Chondrocyte (in vitro differentiated cells): ENCODE data around the gene ZNF429. TPM values are rescaled to one million over a fixed set of nuclear protein-coding genes. Genes with fewer than 3 reads are reported as not detected.
"Not testable (repeated sequence)": the region's sequence is repeated elsewhere in the genome, so short reads cannot be mapped to it uniquely, and the experiment has no call there.

Experiments
- DNase-seq: peaks from one replicate; pipeline ENCODE4 v3.0.0; 2021; ENCODE audit warnings: mixed read lengths, low spot score
- H3K27ac Mint-ChIP-seq: one replicate; pipeline ENCODE4 v1.8.0; 2021; ENCODE audit warnings: mild to moderate bottlenecking, moderate library complexity, mixed read lengths; ENCODE audit not compliant: unreplicated experiment
- H3K27me3 Mint-ChIP-seq: 2 replicates; pipeline ENCODE4 v1.8.0; 2021; ENCODE audit warnings: low read depth, mixed read lengths
- H3K36me3 Mint-ChIP-seq: 2 replicates; pipeline ENCODE4 v1.8.0; 2021; ENCODE audit warnings: low read depth, mixed read lengths
- H3K4me1 Mint-ChIP-seq: 2 replicates; pipeline ENCODE4 v1.8.0; 2021; ENCODE audit warnings: low read depth, mild to moderate bottlenecking, mixed read lengths
- H3K4me3 Mint-ChIP-seq: one replicate; pipeline ENCODE4 v1.8.0; 2021; ENCODE audit warnings: mild to moderate bottlenecking, moderate library complexity, mixed read lengths; ENCODE audit not compliant: unreplicated experiment
- H3K9me3 Mint-ChIP-seq: 2 replicates; pipeline ENCODE4 v1.8.0; 2021; ENCODE audit warnings: low read depth, mixed read lengths
- total RNA-seq: library from RNA; stranded (reverse); gene quantifications from 3 replicates; pipeline ENCODE4 v1.2.1, GENCODE V29; 2021
- TF ChIP-seq, protein P1 (sequence below): fragments of 200-600 bp; sonication (generic); IDR thresholded peaks from 2 replicates; pipeline ENCODE4 v1.5.0; 2021; ENCODE audit warnings: antibody characterized with exemption, mild to moderate bottlenecking, moderate library complexity

Gene ZNF429
- total RNA-seq, 1 donor from 2014 or later = 6.7 TPM

DNA sequence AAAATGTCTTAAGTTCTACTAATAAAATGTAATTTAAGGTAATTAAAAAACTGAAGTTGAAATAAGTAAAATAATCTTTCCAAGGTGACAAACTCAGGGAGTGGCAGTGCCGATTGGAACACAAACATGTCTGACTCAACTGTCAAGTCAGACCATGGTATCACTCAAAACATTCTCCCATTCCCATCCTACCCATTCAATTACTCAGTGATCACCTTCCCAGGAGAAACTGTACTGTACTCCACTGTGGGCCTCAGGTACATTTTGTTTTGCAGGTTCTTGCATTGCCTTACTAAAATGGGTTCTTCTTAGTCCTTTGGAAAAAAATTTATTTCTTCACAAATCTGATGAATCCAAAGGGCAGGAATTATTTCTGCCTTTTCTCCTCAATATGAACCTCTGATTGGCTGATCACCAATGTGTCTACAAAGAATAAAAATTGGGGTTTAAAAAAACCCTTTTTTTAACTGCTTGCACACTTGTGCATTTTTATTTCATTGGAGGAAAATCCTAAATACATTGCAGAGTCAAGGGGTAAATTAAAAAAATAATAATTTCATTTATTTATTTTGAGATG, 96.8 kb downstream of the ZNF429 start:
- no peak overlapping the region for H3K27ac Mint-ChIP-seq
- H3K36me3 Mint-ChIP-seq = no peaks in the 10 kb centered on the region
- TF ChIP-seq, protein P1, sequence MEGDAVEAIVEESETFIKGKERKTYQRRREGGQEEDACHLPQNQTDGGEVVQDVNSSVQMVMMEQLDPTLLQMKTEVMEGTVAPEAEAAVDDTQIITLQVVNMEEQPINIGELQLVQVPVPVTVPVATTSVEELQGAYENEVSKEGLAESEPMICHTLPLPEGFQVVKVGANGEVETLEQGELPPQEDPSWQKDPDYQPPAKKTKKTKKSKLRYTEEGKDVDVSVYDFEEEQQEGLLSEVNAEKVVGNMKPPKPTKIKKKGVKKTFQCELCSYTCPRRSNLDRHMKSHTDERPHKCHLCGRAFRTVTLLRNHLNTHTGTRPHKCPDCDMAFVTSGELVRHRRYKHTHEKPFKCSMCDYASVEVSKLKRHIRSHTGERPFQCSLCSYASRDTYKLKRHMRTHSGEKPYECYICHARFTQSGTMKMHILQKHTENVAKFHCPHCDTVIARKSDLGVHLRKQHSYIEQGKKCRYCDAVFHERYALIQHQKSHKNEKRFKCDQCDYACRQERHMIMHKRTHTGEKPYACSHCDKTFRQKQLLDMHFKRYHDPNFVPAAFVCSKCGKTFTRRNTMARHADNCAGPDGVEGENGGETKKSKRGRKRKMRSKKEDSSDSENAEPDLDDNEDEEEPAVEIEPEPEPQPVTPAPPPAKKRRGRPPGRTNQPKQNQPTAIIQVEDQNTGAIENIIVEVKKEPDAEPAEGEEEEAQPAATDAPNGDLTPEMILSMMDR = no peak
- H3K4me3 Mint-ChIP-seq = no peak overlapping the region
- peaks cover 8% of the 10 kb centered on the region for H3K9me3 Mint-ChIP-seq
- no peak for DNase-seq
- no peaks in the 10 kb centered on the region for H3K27me3 Mint-ChIP-seq
- H3K4me1 Mint-ChIP-seq = peaks cover 18% of the 10 kb centered on the region

DNA sequence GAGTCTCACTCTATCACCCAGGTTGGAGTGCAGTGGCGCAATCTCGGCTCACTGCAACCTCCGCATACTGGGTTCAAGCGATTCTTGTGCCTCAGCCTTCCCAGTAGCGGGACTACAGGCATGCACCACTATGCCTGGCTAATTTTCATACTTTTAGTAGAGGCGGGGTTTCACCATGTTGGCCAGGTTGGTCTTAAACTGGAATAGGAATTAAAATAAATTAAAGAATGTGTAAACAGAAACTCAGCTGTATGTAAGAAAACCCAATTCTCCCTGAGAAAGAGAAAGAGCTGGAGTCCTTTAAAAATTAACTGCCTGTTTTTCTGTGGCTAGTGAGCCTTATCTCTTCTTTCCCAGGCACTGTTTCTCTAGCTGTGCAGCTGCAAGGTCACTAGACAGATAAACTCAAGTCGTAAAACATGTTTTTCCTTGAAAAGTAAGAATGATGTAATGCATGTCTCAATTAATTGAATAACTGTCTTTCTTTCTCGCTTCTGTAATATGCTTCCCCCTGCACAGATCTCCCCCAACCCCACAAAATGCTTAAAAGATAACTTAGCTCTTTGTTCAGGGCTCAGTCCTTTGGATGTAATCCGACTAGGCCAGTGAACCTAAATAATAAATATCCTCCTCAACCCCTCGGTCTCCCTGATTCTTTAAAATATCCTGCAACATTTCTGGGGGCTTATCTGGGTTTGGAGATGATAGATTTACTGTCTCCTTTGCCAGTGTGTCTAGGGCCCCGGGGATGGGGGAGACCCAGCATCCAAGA, 97.4 kb downstream of the ZNF429 start:
- not testable (repeated sequence) for H3K36me3 Mint-ChIP-seq, H3K27ac Mint-ChIP-seq
- H3K4me1 Mint-ChIP-seq = peaks cover 18% of the 10 kb centered on the region

DNA sequence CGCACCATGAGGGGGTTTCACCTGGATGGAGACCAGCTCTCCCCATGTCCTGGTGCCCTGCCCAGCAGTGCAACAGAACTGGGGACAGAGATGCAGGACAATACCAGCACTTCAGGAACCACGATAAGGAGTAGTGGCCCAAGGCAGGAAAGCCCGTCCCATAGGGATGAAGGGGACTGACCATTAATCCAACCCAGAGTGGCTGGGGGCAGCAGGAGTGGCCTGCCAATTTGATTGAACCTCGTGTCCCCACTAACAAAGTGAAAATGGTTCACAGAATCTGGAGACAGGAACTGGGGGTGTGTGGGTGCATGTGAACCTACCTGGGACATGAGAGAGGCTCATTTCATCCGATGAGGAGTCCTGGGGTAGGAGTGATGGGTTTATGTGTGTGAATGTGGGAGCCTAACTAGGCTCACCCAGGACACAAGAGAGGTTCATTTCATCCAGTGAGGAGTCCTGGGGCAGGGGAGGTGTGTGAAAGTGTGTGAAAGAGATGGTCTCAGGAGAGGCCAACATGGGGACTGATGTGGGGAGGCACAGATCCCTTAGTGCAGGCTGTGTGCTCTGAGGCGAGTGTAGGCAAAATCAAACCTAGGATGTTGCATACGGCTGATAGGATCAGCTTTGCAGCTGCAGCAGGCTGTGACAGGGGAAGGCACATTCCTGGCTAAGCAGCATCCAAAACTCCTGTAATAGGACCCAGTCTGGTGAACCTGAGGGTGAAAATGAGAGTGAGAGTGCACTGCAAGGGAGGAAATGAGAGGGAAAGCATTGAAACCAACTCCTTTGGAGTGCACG, 98.2 kb downstream of the ZNF429 start:
- H3K9me3 Mint-ChIP-seq = peaks cover 11% of the 10 kb centered on the region
- H3K27ac Mint-ChIP-seq = peak overlapping the region; percentile 15
- H3K36me3 Mint-ChIP-seq = no peaks in the 10 kb centered on the region
- no peak for DNase-seq
- no peak overlapping the region for H3K4me3 Mint-ChIP-seq
- TF ChIP-seq, protein P1 = no peak
- H3K27me3 Mint-ChIP-seq = no peaks in the 10 kb centered on the region
- H3K4me1 Mint-ChIP-seq = peaks cover 18% of the 10 kb centered on the region

More for the DNA sequence above, 97.4 kb downstream of the ZNF429 start:
- not testable (repeated sequence) for H3K27me3 Mint-ChIP-seq, H3K4me3 Mint-ChIP-seq, H3K9me3 Mint-ChIP-seq, DNase-seq

DNA sequence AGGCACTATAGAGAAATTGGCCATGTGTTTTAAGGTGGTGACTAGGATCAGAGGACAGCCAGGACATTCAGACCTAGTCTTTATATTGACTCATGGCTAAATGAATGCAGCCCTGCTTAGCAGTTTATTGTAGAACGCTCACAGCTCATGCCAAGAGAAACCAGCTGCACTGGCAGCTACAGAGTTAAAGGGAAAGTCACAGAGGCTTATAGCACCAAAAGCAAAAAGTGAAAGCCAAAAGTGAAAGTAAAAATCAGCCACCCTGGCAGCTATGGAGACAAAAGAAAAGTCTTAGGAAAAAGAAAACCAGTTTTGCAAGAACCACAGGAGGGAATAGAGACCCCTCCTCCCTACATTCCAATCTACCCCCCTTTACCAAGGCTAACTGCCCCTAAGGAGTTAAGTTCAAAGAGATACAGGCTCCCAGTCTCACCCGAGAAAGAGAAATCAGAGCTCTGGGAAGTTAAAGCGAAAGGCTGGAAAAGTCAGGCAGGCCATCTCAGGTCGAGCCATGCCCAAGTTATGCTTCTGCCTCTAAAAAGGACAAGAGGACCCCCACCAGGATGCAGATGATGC, 99.0 kb downstream of the ZNF429 start:
- Mint-ChIP-seq H3K4me1 (peaks cover 18% of the 10 kb centered on the region), H3K4me3 (peak overlapping the region; percentile 70), H3K27ac (peak overlapping the region; percentile 86), H3K9me3 (peaks cover 7% of the 10 kb centered on the region), H3K36me3 (no peaks in the 10 kb centered on the region), H3K27me3 (no peaks in the 10 kb centered on the region)
- TF ChIP-seq, protein P1 = no peak
- DNase-seq = no peak

Other genes starting within 250 kb of the ZNF429 start
- gene ZNF708, start 176.2 kb upstream of the ZNF429 start, total RNA-seq = 7.5 to 12.8 TPM (median 8.7 TPM) in 3 replicates
- gene ZNF738, start 146.6 kb upstream of the ZNF429 start, total RNA-seq = 4.3 to 10.1 TPM (median 6.7 TPM) in 3 replicates
- 8.7 to 19.0 TPM (median 10.0 TPM) in 3 replicates for gene ZNF493, start 108.5 kb upstream of the ZNF429 start, total RNA-seq